GM12878 (cell line): ENCODE results near the gene LYL1. TPM values are rescaled to one million over a fixed set of nuclear protein-coding genes. Genes with fewer than 3 reads are reported as not detected.

ENCODE experiments used
- ASH2L ChIP-seq: fragments of 300-600, 200-600 bp; sonication (generic); IDR thresholded peaks from 2 replicates; pipeline ENCODE4 v1.6.1; 2017; ENCODE audit warnings: low read depth, mild to moderate bottlenecking, borderline replicate concordance
- BCL11A ChIP-seq: IDR thresholded peaks from 2 replicates; pipeline ENCODE4 v1.6.1; 2011; ENCODE audit warnings: low read depth, low read length
- BMI1 ChIP-seq: fragments of 450-650 bp; IDR thresholded peaks from 2 replicates; pipeline ENCODE4 v1.6.1; 2016; ENCODE audit warnings: mild to moderate bottlenecking, moderate library complexity, borderline replicate concordance
- BRCA1 ChIP-seq: IDR thresholded peaks from 2 replicates; pipeline ENCODE4 v1.6.1; 2011; ENCODE audit warnings: low read depth, low read length, improper control_type of control experiment
- CHD1 ChIP-seq: IDR thresholded peaks from 2 replicates; pipeline ENCODE4 v1.6.1; 2012; ENCODE audit warnings: low read depth, low read length, improper control_type of control experiment
- CHD4 ChIP-seq: fragments of 200-600 bp; sonication (generic); IDR thresholded peaks from 2 replicates; pipeline ENCODE4 v1.6.1; 2016; ENCODE audit warnings: mild to moderate bottlenecking
- E2F8 ChIP-seq: fragments of 450-650 bp; IDR thresholded peaks from 2 replicates; pipeline ENCODE4 v1.6.1; 2018; ENCODE audit warnings: mild to moderate bottlenecking, low read depth, moderate library complexity; ENCODE audit not compliant: partially characterized antibody
- E4F1 ChIP-seq: fragments of 450-650 bp; IDR thresholded peaks from 2 replicates; pipeline ENCODE4 v1.6.1; 2018; ENCODE audit warnings: borderline replicate concordance, mild to moderate bottlenecking; ENCODE audit not compliant: partially characterized antibody
- EGR1 ChIP-seq, 2 experiments: IDR thresholded peaks; 1 replicate in 1 of 2; 2 replicates in 1 of 2; pipeline ENCODE4 v1.6.1; 2011 to 2012; ENCODE audit warnings: low read depth in 2 of 2, low read length in 2 of 2, borderline replicate concordance in 1 of 2, mild to moderate bottlenecking in 1 of 2, moderate library complexity in 1 of 2
- ETV6 ChIP-seq, 2 experiments: fragments of 450-650 bp in 1 of 2; IDR thresholded peaks in 1 of 2; conservative IDR thresholded peaks in 1 of 2; 2 replicates each; pipeline ENCODE4 v1.6.1; 2014; ENCODE audit warnings: antibody characterized with exemption in 1 of 2, borderline replicate concordance in 1 of 2, low read depth in 1 of 2, mild to moderate bottlenecking in 1 of 2, moderate library complexity in 1 of 2
- IKZF1 ChIP-seq: fragments of 450-650 bp; conservative IDR thresholded peaks from 2 replicates; pipeline ENCODE4 v1.6.1; 2017; ENCODE audit warnings: antibody characterized with exemption, mild to moderate bottlenecking
- JUNB ChIP-seq: IDR thresholded peaks from 2 replicates; pipeline ENCODE4 v1.6.1; 2016; ENCODE audit warnings: antibody characterized with exemption, mild to moderate bottlenecking
- KLF5 ChIP-seq: fragments of 450-650 bp; IDR thresholded peaks from 2 replicates; pipeline ENCODE4 v1.6.1; 2014; ENCODE audit warnings: mild to moderate bottlenecking; ENCODE audit not compliant: partially characterized antibody
- MXI1 ChIP-seq: fragments of 150-350 bp; IDR thresholded peaks from 2 replicates; pipeline ENCODE4 v1.6.1; 2011; ENCODE audit warnings: low read depth, mild to moderate bottlenecking, inconsistent platforms, low read length, improper control_type of control experiment
- NKRF ChIP-seq: fragments of 450-650 bp; conservative IDR thresholded peaks from 2 replicates; pipeline ENCODE4 v1.6.1; 2017; ENCODE audit warnings: mild to moderate bottlenecking, moderate library complexity
- PAX5 ChIP-seq: IDR thresholded peaks from 2 replicates; pipeline ENCODE4 v1.6.1; 2011; ENCODE audit warnings: low read depth, low read length, borderline replicate concordance
- PAX8 ChIP-seq: fragments of 450-650 bp; IDR thresholded peaks from 2 replicates; pipeline ENCODE4 v1.6.1; 2017; ENCODE audit warnings: mild to moderate bottlenecking, moderate library complexity
- PKNOX1 ChIP-seq: fragments of 450-650 bp; IDR thresholded peaks from 2 replicates; pipeline ENCODE4 v1.6.1; 2016; ENCODE audit warnings: mild to moderate bottlenecking
- RELB ChIP-seq: fragments of 450-650 bp; IDR thresholded peaks from 2 replicates; pipeline ENCODE4 v1.6.1; 2017; ENCODE audit warnings: low read depth, mild to moderate bottlenecking, moderate library complexity
- SMC3 ChIP-seq: IDR thresholded peaks from 2 replicates; pipeline ENCODE4 v1.6.1; 2011; ENCODE audit warnings: low read length, improper control_type of control experiment, borderline replicate concordance
- polyA plus RNA-seq, 11 experiments: library from polyadenylated mRNA; depleted of rRNA in 4 of 11; unstranded in 6 of 11; stranded (reverse) in 5 of 11; fragments of >200 nt; fragmentation: Nextera tagmentation in 4 of 11; fragmentation: Illumina TruSeq in 1 of 11; extraction: Ambion mirVana in 4 of 11; extraction: Trizol in 1 of 11; gene quantifications; 1 replicate in 1 of 11; 2 replicates in 10 of 11; pipeline versions ENCODE4 v1.2.1 to v1.2.3, GENCODE V29; 2011 to 2016; ENCODE audit warnings: inconsistent platforms in 2 of 11, missing spikeins in 2 of 11, low read depth in 1 of 11
- total RNA-seq, 4 experiments: library from RNA; depleted of rRNA in 3 of 4; stranded (reverse); fragments of >200 nt in 3 of 4; fragmentation: Illumina TruSeq in 1 of 4; extraction: Trizol in 1 of 4; gene quantifications; 2 replicates each; pipeline versions ENCODE4 v1.2.1 to v1.2.3, GENCODE V29; 2013 to 2021

LYL1 gene
- total and polyA plus RNA-seq, 10 of the 15 experiments (the other 5 are each of a cell fraction or from before 2014, with no cell fraction given): 0.10 to 34.8 (median 4.4) TPM

- peak in 1 of 2 experiments; percentile 64; a peak in 1 of 3 replicates for TF ChIP-seq EGR1 (IDR thresholded peaks at IDR 0.05; ENCODE audit: borderline replicate concordance in 1 of 2, low read depth in 2 of 2, low read length in 2 of 2)
- TF ChIP-seq RELB: peak; percentile 57; the same call in 1 of the 2 replicates
- TF ChIP-seq BCL11A: no peak
- no peak for TF ChIP-seq BRCA1
- TF ChIP-seq JUNB: no peak
- TF ChIP-seq PKNOX1: no peak
- TF ChIP-seq PAX5: 0 out of 2 replicates have a peak, but pooled peaks have one; percentile 13
- TF ChIP-seq CHD1: no peak
- TF ChIP-seq BMI1: no peak
- no peak for TF ChIP-seq CHD4
- no peak for TF ChIP-seq PAX8
- no peak for TF ChIP-seq SMC3
- no peak; the same call in 1 of the 2 replicates for TF ChIP-seq NKRF
- TF ChIP-seq MXI1: no peak
- no peak for TF ChIP-seq E4F1
- TF ChIP-seq ETV6 (conservative IDR thresholded peaks at IDR 0.05 in 1 of 2, IDR thresholded peaks at IDR 0.05 in 1 of 2; ENCODE audit: borderline replicate concordance in 1 of 2, low read depth in 1 of 2): no peak
- TF ChIP-seq KLF5: no peak
- TF ChIP-seq IKZF1: peak; percentile 67; the same call in 1 of the 2 replicates
- no peak for TF ChIP-seq ASH2L
- TF ChIP-seq E2F8: no peak
These were observed 15.2 kb upstream of the LYL1 start, which contains the start of gene NACC1 (continued) for GRCh38 chr19:13117772-13118423.
